Ovary (tissue), 3 donors: ENCODE data around the gene WEE1.

Experiments
- CTCF ChIP-seq, 3 donors: fragments of 450-650 bp in 2 of 3; fragments of 200-600 bp in 1 of 3; IDR thresholded peaks; one replicate each; pipeline versions ENCODE4 v1.5.1 to v1.8.0; 2016 to 2022; ENCODE audit warnings: antibody characterized with exemption in 3 of 3, mild to moderate bottlenecking in 1 of 3
- EP300 ChIP-seq: sonication (generic); formaldehyde crosslinking; IDR thresholded peaks from one replicate; pipeline ENCODE4 v1.6.1; 2017; ENCODE audit warnings: antibody characterized with exemption
- POLR2A ChIP-seq: fragments of 450-650 bp; IDR thresholded peaks from one replicate; pipeline ENCODE4 v1.6.1; 2017; ENCODE audit warnings: antibody characterized with exemption, mild to moderate bottlenecking, moderate library complexity
- donor health status: DM: no; HTN: no; CAD: no.

GRCh38 chr11:9567401-9567800 is 6.1 kb upstream of the WEE1 start:
- no peak for TF ChIP-seq CTCF (IDR thresholded peaks at IDR 0.05)
- TF ChIP-seq POLR2A: no peak
- no peak for TF ChIP-seq EP300
